ENCODE results near the gene ACBD4.

The ACBD4 gene

GRCh38 chr17:45135192-45135977 lies at the start of gene ACBD4:
Gene ACBD4, plus strand, starts transcription at chr17:45135687. Its CDS starts 458 bp downstream, at chr17:45136145.
- peak; percentile 99 for DNase-seq

DNA sequence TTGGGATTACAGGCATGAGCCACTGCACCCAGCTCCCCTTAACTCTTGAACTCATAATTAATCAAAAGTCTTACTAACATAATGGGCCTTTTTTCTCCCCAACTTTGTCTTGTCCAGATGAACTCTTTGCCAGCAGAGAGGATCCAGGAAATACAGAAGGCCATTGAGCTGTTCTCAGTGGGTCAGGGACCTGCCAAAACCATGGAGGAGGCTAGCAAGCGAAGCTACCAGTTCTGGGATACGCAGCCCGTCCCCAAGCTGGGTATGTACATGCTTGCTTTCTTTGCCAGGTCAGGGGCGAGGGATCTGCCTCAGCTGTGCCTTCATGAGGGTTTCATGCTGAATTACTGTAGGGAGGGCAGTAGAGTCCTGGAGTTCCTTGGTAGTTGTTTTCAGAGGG lies 49.1 kb upstream of the ACBD4 start:
- DNase-seq: no peak

- no peak for DNase-seq
These were observed 48.5 kb upstream of the ACBD4 start for GRCh38 chr17:45086865-45087503.

DNA sequence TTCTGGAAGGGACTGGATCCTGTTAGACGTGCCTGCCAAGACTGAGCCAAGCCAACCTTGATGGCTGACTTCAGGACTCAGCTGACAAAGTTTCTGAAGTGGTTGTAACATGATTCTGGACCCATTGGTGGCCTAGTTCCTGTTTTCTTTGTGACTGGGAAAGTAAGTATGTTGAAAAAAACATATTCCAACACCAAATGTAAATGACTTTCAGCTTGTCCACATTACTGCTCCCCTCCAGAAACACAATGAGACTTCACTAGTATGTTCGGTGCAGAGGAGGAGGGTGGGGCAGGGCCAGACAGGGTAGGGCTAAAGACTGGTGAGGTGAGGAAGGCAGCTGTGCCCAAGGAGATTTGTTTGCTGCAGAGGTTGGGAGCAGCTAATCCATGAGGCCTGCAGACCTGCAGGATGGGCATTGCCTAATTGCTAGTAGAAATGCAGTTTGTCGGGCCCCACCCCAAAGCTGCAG lies 47.9 kb upstream of the ACBD4 start:
- no peak for DNase-seq

DNA sequence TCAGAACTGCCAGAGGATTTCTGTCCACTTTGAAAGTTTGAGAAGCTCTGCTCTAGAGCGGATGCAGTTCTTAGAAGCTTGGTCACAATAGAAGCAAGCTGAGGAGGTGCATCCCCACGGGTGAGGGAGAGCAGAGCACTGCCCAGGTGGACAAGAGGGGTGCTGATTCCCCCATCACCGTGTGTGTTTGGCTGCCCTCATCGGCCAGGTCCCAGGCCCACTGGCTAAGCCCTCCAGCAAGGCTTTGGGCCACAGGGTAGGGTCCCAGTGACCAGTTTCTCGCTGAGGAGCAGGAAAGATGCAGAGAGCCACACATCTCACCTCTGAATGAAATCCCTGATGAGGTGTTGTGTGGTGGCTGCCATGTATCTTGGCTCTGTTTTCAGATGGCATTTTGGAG lies 47.5 kb upstream of the ACBD4 start:
- DNase-seq: no peak

DNA sequence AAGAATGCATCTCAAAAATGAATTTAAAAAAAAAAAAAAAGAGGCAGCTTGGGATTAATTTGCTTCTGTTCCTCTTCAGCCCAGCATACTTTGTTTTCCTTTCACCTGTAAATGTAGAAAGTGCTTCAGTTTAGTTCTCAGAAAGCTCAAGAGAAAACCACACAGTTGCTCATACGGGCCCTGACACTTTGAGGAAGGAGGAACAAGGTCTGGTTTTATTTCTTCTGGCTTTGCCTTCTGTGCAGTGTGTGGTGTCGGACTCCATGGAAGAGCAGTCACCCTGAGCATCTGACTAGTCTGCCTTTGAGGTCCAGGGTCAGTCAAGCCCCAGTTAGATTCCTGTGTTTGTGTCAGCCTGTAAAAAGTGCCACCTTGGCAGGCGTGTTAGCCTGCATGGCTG lies 46.7 kb upstream of the ACBD4 start:
- DNase-seq: no peak

DNA sequence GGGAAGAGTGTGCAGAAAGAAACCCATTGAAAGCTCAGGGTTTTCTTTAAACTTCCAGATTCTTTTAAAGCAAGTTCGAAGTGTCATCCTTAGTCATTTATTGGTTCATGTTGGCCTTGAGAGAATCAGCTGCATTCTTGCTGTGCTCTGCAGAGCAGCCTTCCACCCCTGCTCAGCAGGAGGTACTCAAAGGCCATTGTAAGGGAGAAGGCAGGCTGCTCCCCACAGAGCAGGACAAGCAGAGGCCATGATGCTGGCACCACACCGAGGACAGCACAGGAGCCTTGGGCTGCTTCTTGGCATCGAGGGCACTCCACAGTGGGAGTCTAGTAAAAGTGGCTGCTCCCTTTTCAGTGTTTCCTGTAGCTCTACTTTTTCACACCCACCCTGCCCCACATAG lies 44.8 kb upstream of the ACBD4 start:
- no peak for DNase-seq

DNA sequence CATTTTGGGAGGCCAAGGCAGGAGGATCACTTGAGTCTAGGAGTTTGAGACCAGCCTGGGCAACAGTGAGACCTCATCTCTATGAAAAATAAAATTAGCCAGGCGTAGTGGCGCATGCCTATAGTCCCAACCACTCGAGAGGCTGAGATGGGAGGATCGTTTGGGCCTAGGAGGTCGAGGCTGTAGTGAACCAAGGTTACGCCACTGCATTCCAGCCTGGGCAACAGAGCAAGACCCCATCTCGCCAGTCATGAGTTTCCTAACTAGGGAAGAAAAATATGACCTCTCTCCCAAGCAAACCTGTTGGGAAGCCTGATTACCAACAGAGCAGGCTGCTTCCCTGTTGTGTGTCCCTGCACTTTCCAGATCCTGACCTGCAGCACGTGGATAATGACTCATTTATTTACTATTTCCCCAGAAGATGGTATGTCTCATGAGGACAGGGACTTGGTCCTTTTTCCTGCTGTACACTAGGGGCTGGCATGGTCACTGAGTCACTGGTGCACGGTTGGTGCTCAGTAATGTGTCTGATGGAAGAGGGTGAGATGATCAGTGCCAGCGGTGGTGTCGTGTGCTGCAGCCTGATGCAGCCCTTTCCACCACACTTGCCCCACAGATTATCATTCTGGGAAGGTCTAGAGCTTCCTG lies 43.6 kb upstream of the ACBD4 start:
- DNase-seq: no peak

DNA sequence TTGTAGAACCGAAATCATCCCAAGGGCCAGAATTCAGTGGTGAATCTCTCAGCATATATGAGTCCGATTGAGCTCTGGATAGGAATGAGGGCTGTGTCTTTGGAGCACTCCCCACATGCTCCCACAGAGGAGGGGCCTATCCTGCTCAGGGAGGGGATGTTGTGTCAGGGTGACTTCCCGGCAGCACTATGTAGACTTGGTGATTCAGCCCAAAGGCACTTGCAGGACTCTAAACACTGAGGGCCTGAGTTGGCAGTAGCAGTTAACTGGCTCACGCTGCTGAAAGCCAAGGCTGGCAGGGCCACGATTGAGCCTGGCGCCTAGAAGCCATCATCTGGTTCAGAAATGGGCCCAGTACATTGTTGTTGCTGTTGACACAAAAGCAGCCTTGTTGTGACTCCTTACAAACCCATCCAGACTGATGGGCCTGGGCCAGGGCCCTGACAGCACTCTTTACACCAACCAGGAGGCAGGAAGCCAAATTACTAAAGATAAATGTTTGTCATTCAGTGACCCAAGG lies 42.5 kb upstream of the ACBD4 start:
- no peak for DNase-seq

- DNase-seq: no peak
These were observed 41.9 kb upstream of the ACBD4 start for GRCh38 chr17:45093444-45094110.

GRCh38 chr17:45096141-45096540 lies 39.3 kb upstream of the ACBD4 start:
- no peak for DNase-seq

- DNase-seq: no peak
These were observed 38.6 kb upstream of the ACBD4 start for GRCh38 chr17:45096926-45097325.

- DNase-seq: no peak
These were observed 37.2 kb upstream of the ACBD4 start for GRCh38 chr17:45098081-45098868.

DNA sequence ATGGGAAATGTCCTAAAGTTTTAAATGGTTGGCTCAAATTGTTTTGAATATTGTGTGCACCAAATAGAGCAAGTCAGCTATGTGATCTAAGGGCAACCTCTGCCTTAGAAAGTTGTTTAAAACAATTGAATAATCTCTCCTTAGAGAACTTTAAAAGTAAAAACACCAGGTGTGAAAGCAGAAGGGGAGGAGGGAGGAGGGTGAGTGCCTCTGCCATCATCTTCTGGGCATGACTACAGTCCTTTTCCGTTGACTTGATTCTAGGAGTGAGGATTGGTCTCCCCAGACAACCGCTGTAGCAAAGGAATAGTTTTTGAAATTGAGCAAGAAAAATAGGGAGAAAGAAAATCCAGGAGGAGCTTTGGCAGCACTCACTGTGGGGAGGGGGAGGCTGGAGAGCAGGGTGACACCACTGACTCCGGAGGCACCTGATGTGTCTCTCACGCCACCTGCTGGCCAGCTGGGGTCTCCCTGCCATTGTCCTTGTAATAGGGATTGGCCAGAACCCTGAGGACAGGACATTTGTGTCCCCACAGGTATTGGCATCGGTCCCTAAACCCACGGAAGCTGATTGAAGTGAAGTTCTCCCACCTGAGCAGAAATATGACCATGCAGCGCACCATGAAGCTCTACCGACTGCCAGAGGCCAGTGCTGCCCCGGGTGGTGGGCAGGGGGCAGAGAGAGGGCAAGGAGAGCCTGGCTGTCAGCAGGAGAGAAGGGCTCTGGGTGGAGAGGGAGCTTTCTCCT lies 36.4 kb upstream of the ACBD4 start:
- peak; percentile 72 to 77 for DNase-seq

GRCh38 chr17:45101546-45101882 lies 34.0 kb upstream of the ACBD4 start:
- DNase-seq: no peak

GRCh38 chr17:45101883-45102811 lies 33.3 kb upstream of the ACBD4 start:
- DNase-seq: no peak

DNA sequence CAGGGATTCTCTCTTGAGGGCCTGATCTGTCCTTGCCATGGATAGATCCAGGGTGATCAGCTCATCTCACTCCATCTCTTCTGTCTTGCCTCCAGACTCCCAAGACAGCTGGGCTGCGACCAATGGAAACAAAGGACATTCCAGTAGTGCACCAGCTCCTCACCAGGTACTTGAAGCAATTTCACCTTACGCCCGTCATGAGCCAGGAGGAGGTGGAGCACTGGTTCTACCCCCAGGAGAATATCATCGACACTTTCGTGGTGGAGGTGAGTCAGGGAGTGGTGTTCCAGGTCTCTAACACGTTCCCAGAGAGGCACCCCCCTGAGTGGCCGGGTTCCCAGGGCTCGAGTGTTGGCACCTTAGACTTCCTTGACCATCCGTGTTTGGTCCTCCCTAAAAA lies 32.6 kb upstream of the ACBD4 start:
- no peak for DNase-seq

DNA sequence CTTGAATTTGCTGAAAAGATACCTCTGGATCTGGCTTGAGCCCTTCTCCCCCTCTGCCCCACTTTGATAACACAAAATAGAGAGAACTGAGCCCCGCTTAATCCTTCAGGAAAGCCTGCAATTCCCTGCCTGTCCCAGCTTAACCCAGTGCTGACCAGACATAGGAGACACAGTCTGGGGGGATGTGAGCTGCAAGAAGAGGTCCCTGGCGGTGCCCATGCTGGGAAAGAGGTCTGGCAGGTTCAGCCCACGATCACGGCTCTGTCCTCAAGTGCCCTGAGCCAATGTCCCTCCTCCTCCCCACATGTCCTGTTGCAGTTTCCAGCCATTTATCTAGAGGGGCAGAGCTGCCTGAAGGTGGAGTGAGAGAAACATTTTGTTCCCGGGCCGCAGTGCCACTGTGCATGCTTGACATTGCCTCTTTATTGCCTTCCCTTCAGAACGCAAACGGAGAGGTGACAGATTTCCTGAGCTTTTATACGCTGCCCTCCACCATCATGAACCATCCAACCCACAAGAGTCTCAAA lies 32.2 kb upstream of the ACBD4 start:
- no peak for DNase-seq

- DNase-seq: no peak
These were observed 31.5 kb upstream of the ACBD4 start for GRCh38 chr17:45104029-45104428.

DNA sequence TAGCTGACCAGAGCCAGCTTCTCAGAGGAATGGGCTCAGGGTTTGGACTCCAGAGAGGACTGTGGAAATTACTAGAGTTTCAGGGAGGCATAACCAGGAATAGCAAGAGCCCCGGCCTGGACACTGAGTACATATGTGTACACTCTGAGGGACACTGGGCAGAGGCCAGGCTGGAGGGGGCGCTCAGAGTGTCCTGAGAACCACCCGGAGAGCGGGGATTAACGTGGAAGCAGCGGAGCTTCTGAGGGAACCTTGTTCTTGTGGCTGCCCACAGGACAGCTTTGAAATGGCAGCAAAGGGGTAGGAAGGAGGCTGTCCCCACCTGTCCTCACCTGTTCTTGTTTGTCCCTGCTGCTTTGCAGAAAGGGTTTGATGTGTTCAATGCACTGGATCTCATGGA lies 31.0 kb upstream of the ACBD4 start:
- no peak for DNase-seq

Measured in stimulated activated CD4-positive, alpha-beta T cell treated with anti-CD3 and anti-CD28 coated beads, Interleukin-2, amount 100 ng/mL, for 48 hours (primary cell).